Cardiac muscle cell (in vitro differentiated cells and primary cell): ENCODE data around the gene TTC22. TPM values are rescaled to one million over a fixed set of nuclear protein-coding genes. Genes with fewer than 3 reads are reported as not detected.

Experiments
- DNase-seq, 2 donors: peaks; one replicate each; pipeline versions ENCODE4 v3.0.0 to v3.0.0-alpha.2; 2010 to 2017; ENCODE audit warnings: low read depth in 1 of 2, low spot score in 1 of 2
- H3K27ac ChIP-seq: fragments of 200-600 bp; sonication (generic); 2 replicates; pipeline ENCODE4 v1.5.1; 2016
- H3K27me3 ChIP-seq: fragments of 200-600 bp; sonication (generic); 2 replicates; pipeline ENCODE4 v1.6.0; 2016; ENCODE audit warnings: control low read depth
- H3K36me3 ChIP-seq: fragments of 200-600 bp; sonication (generic); 2 replicates; pipeline ENCODE4 v1.5.1; 2016; ENCODE audit warnings: control low read depth
- H3K4me1 ChIP-seq: fragments of 200-600 bp; sonication (generic); 2 replicates; pipeline ENCODE4 v1.8.1; 2017; ENCODE audit warnings: low read depth, mild to moderate bottlenecking, mixed run types
- H3K4me3 ChIP-seq: fragments of 200-600 bp; sonication (generic); 2 replicates; pipeline ENCODE4 v1.5.1; 2016; ENCODE audit warnings: mild to moderate bottlenecking
- H3K9me3 ChIP-seq: fragments of 200-600 bp; sonication (generic); 2 replicates; pipeline ENCODE4 v1.5.1; 2017; ENCODE audit warnings: low read depth, mild to moderate bottlenecking, control low read depth
- polyA plus RNA-seq: library from polyadenylated mRNA; unstranded; fragments of >200 nt; fragmentation: Nextera tagmentation; extraction: Ambion mirVana; gene quantifications from 2 replicates; pipeline ENCODE4 v1.2.1, GENCODE V29; 2016
- total RNA-seq: library from RNA; depleted of rRNA; stranded (reverse); fragments of >200 nt; gene quantifications from 2 replicates; pipeline ENCODE4 v1.2.3, GENCODE V29; 2016
- TF ChIP-seq, protein P1 (sequence below): IDR thresholded peaks from 2 replicates; pipeline ENCODE4 v1.5.1; 2012; ENCODE audit warnings: low read depth, mild to moderate bottlenecking, low read length

Gene TTC22
- total and polyA plus RNA-seq, 2 experiments from 2014 or later = not detected

DNA sequence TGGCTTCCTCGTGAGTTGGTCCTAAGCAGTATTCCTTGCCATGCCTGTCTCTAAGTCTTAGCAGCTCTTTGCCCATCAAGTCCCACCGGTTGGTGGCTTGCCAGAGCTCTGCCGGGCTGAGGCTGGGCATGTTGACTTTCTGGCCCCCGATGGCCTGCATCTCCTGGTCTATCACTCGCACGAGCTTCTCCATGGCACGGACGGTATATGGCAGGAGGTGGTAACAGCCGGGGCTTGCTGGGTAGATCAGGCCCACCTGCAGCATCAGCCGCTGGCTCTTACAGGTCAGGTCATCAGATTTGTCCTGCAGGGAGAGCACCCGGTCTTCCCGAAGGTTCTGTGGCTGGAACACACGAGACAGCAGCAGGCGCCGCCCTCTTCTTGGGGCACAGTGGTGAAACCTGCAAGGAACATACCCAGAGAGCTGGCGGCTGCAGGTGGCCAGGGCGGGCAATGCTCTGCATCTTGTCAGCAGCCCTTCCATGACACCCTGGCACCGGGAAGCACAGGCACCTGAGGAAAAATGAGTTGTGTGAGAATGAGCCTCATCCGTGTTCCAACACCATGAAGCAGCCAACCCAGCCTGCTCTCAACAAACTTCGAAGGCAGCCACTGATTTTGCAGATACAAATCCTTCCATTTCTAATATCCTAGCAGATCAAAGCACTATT, 42.3 kb downstream of the TTC22 start:
- no peaks in the 10 kb centered on the region for H3K9me3 ChIP-seq
- no peak overlapping the region for H3K4me3 ChIP-seq
- peaks cover 9% of the 10 kb centered on the region for H3K36me3 ChIP-seq
- no peaks in the 10 kb centered on the region for H3K27me3 ChIP-seq
- TF ChIP-seq, protein P1, sequence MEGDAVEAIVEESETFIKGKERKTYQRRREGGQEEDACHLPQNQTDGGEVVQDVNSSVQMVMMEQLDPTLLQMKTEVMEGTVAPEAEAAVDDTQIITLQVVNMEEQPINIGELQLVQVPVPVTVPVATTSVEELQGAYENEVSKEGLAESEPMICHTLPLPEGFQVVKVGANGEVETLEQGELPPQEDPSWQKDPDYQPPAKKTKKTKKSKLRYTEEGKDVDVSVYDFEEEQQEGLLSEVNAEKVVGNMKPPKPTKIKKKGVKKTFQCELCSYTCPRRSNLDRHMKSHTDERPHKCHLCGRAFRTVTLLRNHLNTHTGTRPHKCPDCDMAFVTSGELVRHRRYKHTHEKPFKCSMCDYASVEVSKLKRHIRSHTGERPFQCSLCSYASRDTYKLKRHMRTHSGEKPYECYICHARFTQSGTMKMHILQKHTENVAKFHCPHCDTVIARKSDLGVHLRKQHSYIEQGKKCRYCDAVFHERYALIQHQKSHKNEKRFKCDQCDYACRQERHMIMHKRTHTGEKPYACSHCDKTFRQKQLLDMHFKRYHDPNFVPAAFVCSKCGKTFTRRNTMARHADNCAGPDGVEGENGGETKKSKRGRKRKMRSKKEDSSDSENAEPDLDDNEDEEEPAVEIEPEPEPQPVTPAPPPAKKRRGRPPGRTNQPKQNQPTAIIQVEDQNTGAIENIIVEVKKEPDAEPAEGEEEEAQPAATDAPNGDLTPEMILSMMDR = no peak
- H3K4me1 ChIP-seq = peaks cover 6% of the 10 kb centered on the region
- no peak for DNase-seq
- no peak overlapping the region for H3K27ac ChIP-seq

GRCh38 chr1:54757833-54758232, 43.3 kb downstream of the TTC22 start:
- no peak overlapping the region for H3K27ac ChIP-seq
- no peak overlapping the region for H3K4me3 ChIP-seq
- DNase-seq = no peak
- H3K4me1 ChIP-seq = no peaks in the 10 kb centered on the region
- peaks cover 9% of the 10 kb centered on the region for H3K36me3 ChIP-seq
- TF ChIP-seq, protein P1 = no peak
- no peaks in the 10 kb centered on the region for H3K9me3 ChIP-seq
- no peaks in the 10 kb centered on the region for H3K27me3 ChIP-seq

- H3K4me3 ChIP-seq = no peak overlapping the region
- H3K27ac ChIP-seq = no peak overlapping the region
- H3K9me3 ChIP-seq = no peaks in the 10 kb centered on the region
- TF ChIP-seq, protein P1 = no peak
- H3K36me3 ChIP-seq = peaks cover 9% of the 10 kb centered on the region
- DNase-seq = no peak
- H3K4me1 ChIP-seq = peaks cover 10% of the 10 kb centered on the region
- H3K27me3 ChIP-seq = no peaks in the 10 kb centered on the region
Observed at GRCh38 chr1:54754486-54755285, 46.4 kb downstream of the TTC22 start.

GRCh38 chr1:54754045-54754444, 47.1 kb downstream of the TTC22 start:
- no peaks in the 10 kb centered on the region for H3K27me3 ChIP-seq
- DNase-seq = no peak
- peaks cover 10% of the 10 kb centered on the region for H3K4me1 ChIP-seq
- TF ChIP-seq, protein P1 = no peak
- no peaks in the 10 kb centered on the region for H3K9me3 ChIP-seq
- H3K36me3 ChIP-seq = peaks cover 9% of the 10 kb centered on the region
- H3K27ac ChIP-seq = no peak overlapping the region
- no peak overlapping the region for H3K4me3 ChIP-seq

GRCh38 chr1:54751426-54751825, 49.7 kb downstream of the TTC22 start:
- DNase-seq = no peak
- Histone ChIP-seq H3K4me3 (no peak overlapping the region), H3K9me3 (no peaks in the 10 kb centered on the region), H3K4me1 (peaks cover 10% of the 10 kb centered on the region), H3K27ac (no peak overlapping the region), H3K36me3 (no peaks in the 10 kb centered on the region), H3K27me3 (peaks cover 8% of the 10 kb centered on the region)
- TF ChIP-seq, protein P1 = no peak
